HUES48 (cell line): ENCODE data around the gene VAV3.
"Not testable (repeated sequence)": the region's sequence is repeated elsewhere in the genome, so short reads cannot be mapped to it uniquely, and the experiment has no call there.

Experiments
- H3K27ac ChIP-seq: one replicate; pipeline ENCODE4 v1.7.0; 2013; ENCODE audit warnings: low read depth, low read length, inconsistent platforms
- H3K27me3 ChIP-seq: 2 replicates; pipeline ENCODE4 v1.6.1; 2013; ENCODE audit warnings: mild to moderate bottlenecking, low read length; ENCODE audit not compliant: control insufficient read depth, insufficient read depth
- H3K36me3 ChIP-seq: 2 replicates; pipeline ENCODE4 v1.6.1; 2013; ENCODE audit warnings: low read length; ENCODE audit not compliant: control insufficient read depth, insufficient read depth
- H3K4me1 ChIP-seq: 2 replicates; pipeline ENCODE4 v1.6.1; 2013; ENCODE audit warnings: mild to moderate bottlenecking, low read length; ENCODE audit not compliant: control insufficient read depth, insufficient read depth
- H3K4me3 ChIP-seq: 2 replicates; pipeline ENCODE4 v1.5.1; 2013; ENCODE audit warnings: mild to moderate bottlenecking, low read depth, low read length
- H3K9ac ChIP-seq: 2 replicates; pipeline ENCODE4 v1.6.1; 2013; ENCODE audit warnings: mild to moderate bottlenecking, low read depth, low read length, moderate library complexity
- H3K9me3 ChIP-seq: 2 replicates; pipeline ENCODE4 v1.6.1; 2013; ENCODE audit warnings: low read length; ENCODE audit not compliant: control insufficient read depth, insufficient read depth

VAV3 gene

GRCh38 chr1:107867422-107867821, 97.6 kb downstream of the VAV3 start:
- peak overlapping the region; percentile 87 for H3K27ac ChIP-seq
- H3K36me3 ChIP-seq: no peaks in the 10 kb centered on the region
- no peaks in the 10 kb centered on the region; the same call in 1 of the 2 replicates for H3K27me3 ChIP-seq
- H3K4me3 ChIP-seq: peak overlapping the region; percentile 19
- H3K4me1 ChIP-seq: peaks cover 30% of the 10 kb centered on the region
- no peaks in the 10 kb centered on the region for H3K9me3 ChIP-seq
- no peak overlapping the region; the same call in 1 of the 2 replicates for H3K9ac ChIP-seq

GRCh38 chr1:107866870-107867269, 98.1 kb downstream of the VAV3 start:
- Histone ChIP-seq H3K4me1 (peaks cover 34% of the 10 kb centered on the region), H3K4me3 (peak overlapping the region; percentile 0; the same call in 1 of the 2 replicates), H3K9ac (no peak overlapping the region), H3K27me3 (no peaks in the 10 kb centered on the region; the same call in 1 of the 2 replicates), H3K27ac (peak overlapping the region; percentile 87), H3K9me3 (no peaks in the 10 kb centered on the region), H3K36me3 (no peaks in the 10 kb centered on the region)

GRCh38 chr1:107865627-107866026, 99.4 kb downstream of the VAV3 start:
- Histone ChIP-seq H3K4me1 (peaks cover 34% of the 10 kb centered on the region), H3K27ac (no peak overlapping the region), H3K4me3 (no peak overlapping the region), H3K9ac (no peak overlapping the region), H3K36me3 (no peaks in the 10 kb centered on the region), H3K9me3 (no peaks in the 10 kb centered on the region), H3K27me3 (no peaks in the 10 kb centered on the region; the same call in 1 of the 2 replicates)

GRCh38 chr1:107863342-107863741, 101.6 kb downstream of the VAV3 start:
- Histone ChIP-seq H3K9me3 (no peaks in the 10 kb centered on the region), H3K36me3 (no peaks in the 10 kb centered on the region), H3K4me3 (no peak overlapping the region), H3K27ac (no peak overlapping the region), H3K9ac (no peak overlapping the region), H3K4me1 (peaks cover 32% of the 10 kb centered on the region), H3K27me3 (no peaks in the 10 kb centered on the region; the same call in 1 of the 2 replicates)

- Histone ChIP-seq H3K9me3 (no peaks in the 10 kb centered on the region), H3K9ac (no peak overlapping the region), H3K27ac (no peak overlapping the region), H3K27me3 (no peaks in the 10 kb centered on the region; the same call in 1 of the 2 replicates), H3K36me3 (no peaks in the 10 kb centered on the region), H3K4me1 (peaks cover 23% of the 10 kb centered on the region), H3K4me3 (no peak overlapping the region)
Measured at GRCh38 chr1:107862064-107862463, 102.9 kb downstream of the VAV3 start.

- Histone ChIP-seq H3K36me3 (no peaks in the 10 kb centered on the region), H3K4me3 (no peak overlapping the region), H3K9ac (no peak overlapping the region), H3K27ac (no peak overlapping the region), H3K27me3 (no peaks in the 10 kb centered on the region), H3K9me3 (no peaks in the 10 kb centered on the region), H3K4me1 (peaks cover 16% of the 10 kb centered on the region)
Measured at GRCh38 chr1:107858323-107858722, 106.7 kb downstream of the VAV3 start.

GRCh38 chr1:107851418-107851817, 113.6 kb downstream of the VAV3 start:
- Histone ChIP-seq H3K9ac (no peak overlapping the region), H3K27me3 (no peaks in the 10 kb centered on the region), H3K27ac (no peak overlapping the region), H3K4me1 (peaks cover 15% of the 10 kb centered on the region), H3K9me3 (no peaks in the 10 kb centered on the region), H3K36me3 (no peaks in the 10 kb centered on the region), H3K4me3 (no peak overlapping the region)

GRCh38 chr1:107844541-107845194, 120.3 kb downstream of the VAV3 start:
- H3K36me3 ChIP-seq, H3K4me1 ChIP-seq, H3K27me3 ChIP-seq, H3K9ac ChIP-seq, H3K4me3 ChIP-seq, H3K9me3 ChIP-seq, H3K27ac ChIP-seq: not testable (repeated sequence)

GRCh38 chr1:107843989-107844388, 121.0 kb downstream of the VAV3 start:
- Histone ChIP-seq H3K9ac (no peak overlapping the region), H3K4me1 (peaks cover 10% of the 10 kb centered on the region; the same call in 1 of the 2 replicates), H3K36me3 (no peaks in the 10 kb centered on the region), H3K4me3 (no peak overlapping the region), H3K9me3 (no peaks in the 10 kb centered on the region), H3K27ac (no peak overlapping the region), H3K27me3 (no peaks in the 10 kb centered on the region)

GRCh38 chr1:107842241-107842640, 122.7 kb downstream of the VAV3 start:
- Histone ChIP-seq H3K27me3 (no peaks in the 10 kb centered on the region), H3K9ac (no peak overlapping the region), H3K27ac (no peak overlapping the region), H3K9me3 (no peaks in the 10 kb centered on the region), H3K4me1 (peaks cover 10% of the 10 kb centered on the region; the same call in 1 of the 2 replicates), H3K4me3 (no peak overlapping the region), H3K36me3 (no peaks in the 10 kb centered on the region)

GRCh38 chr1:107840725-107841124, 124.3 kb downstream of the VAV3 start:
- no peak overlapping the region for H3K27ac ChIP-seq
- no peak overlapping the region for H3K4me3 ChIP-seq
- no peaks in the 10 kb centered on the region for H3K36me3 ChIP-seq
- H3K4me1 ChIP-seq: peaks cover 10% of the 10 kb centered on the region; the same call in 1 of the 2 replicates
- H3K27me3 ChIP-seq: no peaks in the 10 kb centered on the region
- H3K9ac ChIP-seq: no peak overlapping the region
- no peaks in the 10 kb centered on the region for H3K9me3 ChIP-seq
